HEK293 (cell line): ENCODE results near the gene CFAP20.

Experiments used
- CTCF ChIA-PET: fragments of 350-600 bp; formaldehyde crosslinking; extraction: SDS; loops from one replicate; lab custom pipeline; 2021; ENCODE audit warnings: antibody characterized with exemption; lab: Yijun Ruan, JAX
- POLR2A ChIA-PET: fragments of 300-600 bp; formaldehyde crosslinking; extraction: SDS; loops from one replicate; lab custom pipeline; 2020; ENCODE audit warnings: antibody characterized with exemption, inconsistent platforms; lab: Yijun Ruan, JAX
- H3K27ac ChIP-seq: fragments of 200-500 bp; sonication (Bioruptor generic); 2 replicates; pipeline ENCODE4 v1.5.1; 2014; ENCODE audit warnings: low read depth, low read length, control low read depth, inconsistent platforms; ENCODE audit errors: extremely low read depth
- H3K36me3 ChIP-seq, 2 experiments: fragments of 200-500 bp in 1 of 2; sonication (Bioruptor generic) in 1 of 2; 1 replicate in 1 of 2; 2 replicates in 1 of 2; pipeline ENCODE4 v1.5.1; 2014 to 2017; ENCODE audit warnings: inconsistent platforms in 2 of 2, low read length in 2 of 2; ENCODE audit not compliant: control insufficient read depth in 2 of 2, insufficient read depth in 1 of 2
- H3K4me1 ChIP-seq: fragments of 200-500 bp; sonication (Bioruptor generic); 2 replicates; pipeline ENCODE4 v1.5.1; 2014; ENCODE audit warnings: mild to moderate bottlenecking, low read length, inconsistent platforms; ENCODE audit not compliant: control insufficient read depth, insufficient read depth
- H3K4me3 ChIP-seq: 2 replicates; pipeline ENCODE4 v1.5.1; 2011; ENCODE audit warnings: low read depth, mild to moderate bottlenecking, control low read depth, low read length, moderate library complexity
- H3K9me3 ChIP-seq: fragments of 200-500 bp; sonication (Bioruptor generic); 2 replicates; pipeline ENCODE4 v1.5.1; 2014; ENCODE audit warnings: low read depth, low read length, inconsistent platforms; ENCODE audit not compliant: control insufficient read depth, insufficient read depth
- GLIS1 ChIP-seq: fragments of 450-650 bp; formaldehyde crosslinking; IDR thresholded peaks from 2 replicates; pipeline ENCODE4 v1.5.1; 2016; ENCODE audit warnings: missing biosample characterization, missing genetic modification characterization
- MZF1 ChIP-seq: fragments of 450-650 bp; formaldehyde crosslinking; IDR thresholded peaks from 2 replicates; pipeline ENCODE4 v1.5.1; 2017; ENCODE audit warnings: missing biosample characterization, missing genetic modification characterization, borderline replicate concordance
- SCRT2 ChIP-seq: fragments of 450-650 bp; formaldehyde crosslinking; IDR thresholded peaks from 2 replicates; pipeline ENCODE4 v1.5.1; 2016; ENCODE audit warnings: missing biosample characterization, missing genetic modification characterization
- TRIM28 ChIP-seq: IDR thresholded peaks from 2 replicates; pipeline ENCODE4 v1.6.1; 2011; ENCODE audit warnings: low read length, control low read depth, borderline replicate concordance
- ZBTB1 ChIP-seq: fragments of 450-650 bp; formaldehyde crosslinking; IDR thresholded peaks from 2 replicates; pipeline ENCODE4 v1.5.1; 2016; ENCODE audit warnings: missing biosample characterization, missing genetic modification characterization
- ZEB2 ChIP-seq: fragments of 450-650 bp; formaldehyde crosslinking; IDR thresholded peaks from 2 replicates; pipeline ENCODE4 v1.5.1; 2016; ENCODE audit warnings: missing biosample characterization, missing genetic modification characterization
- ZNF157 ChIP-seq: fragments of 450-650 bp; formaldehyde crosslinking; IDR thresholded peaks from 2 replicates; pipeline ENCODE4 v1.5.1; 2016; ENCODE audit warnings: missing biosample characterization, missing genetic modification characterization
- ZNF221 ChIP-seq: fragments of 450-650 bp; formaldehyde crosslinking; IDR thresholded peaks from 2 replicates; pipeline ENCODE4 v1.5.1; 2017; ENCODE audit warnings: missing biosample characterization, missing genetic modification characterization, borderline replicate concordance
- ZNF391 ChIP-seq: fragments of 450-650 bp; formaldehyde crosslinking; IDR thresholded peaks from 2 replicates; pipeline ENCODE4 v1.5.1; 2016; ENCODE audit warnings: low read depth, missing biosample characterization, missing genetic modification characterization, borderline replicate concordance
- ZNF513 ChIP-seq: fragments of 450-650 bp; IDR thresholded peaks from 2 replicates; pipeline ENCODE4 v1.5.1; 2018; ENCODE audit warnings: missing biosample characterization, missing genetic modification characterization
- ZNF580 ChIP-seq: fragments of 450-650 bp; formaldehyde crosslinking; IDR thresholded peaks from 2 replicates; pipeline ENCODE4 v1.5.1; 2016; ENCODE audit warnings: missing biosample characterization, missing genetic modification characterization
- ZNF600 ChIP-seq: fragments of 450-650 bp; formaldehyde crosslinking; IDR thresholded peaks from 2 replicates; pipeline ENCODE4 v1.5.1; 2016; ENCODE audit warnings: missing biosample characterization, missing genetic modification characterization
- ZNF623 ChIP-seq: fragments of 450-650 bp; formaldehyde crosslinking; IDR thresholded peaks from 2 replicates; pipeline ENCODE4 v1.5.1; 2016; ENCODE audit warnings: missing biosample characterization, missing genetic modification characterization
- ZNF707 ChIP-seq: fragments of 450-650 bp; formaldehyde crosslinking; IDR thresholded peaks from 2 replicates; pipeline ENCODE4 v1.5.1; 2016; ENCODE audit warnings: missing biosample characterization, missing genetic modification characterization
- ZSCAN5A ChIP-seq: fragments of 450-650 bp; formaldehyde crosslinking; IDR thresholded peaks from 2 replicates; pipeline ENCODE4 v1.5.1; 2016; ENCODE audit warnings: missing biosample characterization, missing genetic modification characterization
- TF ChIP-seq, protein P1 (sequence below): fragments of 450-650 bp; formaldehyde crosslinking; IDR thresholded peaks from 2 replicates; pipeline ENCODE4 v1.5.1; 2016; ENCODE audit warnings: missing biosample characterization, missing genetic modification characterization
- TF ChIP-seq, protein P2 (sequence below): fragments of 450-650 bp; formaldehyde crosslinking; IDR thresholded peaks from 2 replicates; pipeline ENCODE4 v1.5.1; 2017; ENCODE audit warnings: missing biosample characterization, missing genetic modification characterization
- TF ChIP-seq, protein P3 (sequence below): fragments of 450-650 bp; formaldehyde crosslinking; IDR thresholded peaks from 2 replicates; pipeline ENCODE4 v1.5.1; 2016; ENCODE audit warnings: missing biosample characterization, missing genetic modification characterization, low read depth

Gene CFAP20

DNA sequence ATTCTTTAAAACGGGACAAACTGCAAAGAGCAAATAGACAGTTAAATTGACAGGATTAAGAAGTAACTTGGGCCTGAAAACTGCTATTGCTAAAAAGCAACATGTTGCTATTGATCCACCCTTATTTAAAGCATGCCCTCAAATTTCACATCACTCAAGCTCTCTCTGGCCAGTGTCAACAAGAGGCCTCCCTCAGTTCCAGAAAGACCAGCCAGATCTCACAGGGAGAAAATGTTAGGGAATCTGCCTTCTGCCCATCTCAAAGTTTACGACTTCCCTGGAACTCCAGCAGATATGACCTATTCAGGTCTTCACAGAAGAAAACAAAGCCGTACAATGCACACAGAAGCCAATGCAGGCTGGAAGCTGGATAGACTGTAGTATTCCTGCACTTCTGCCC is 8.9 kb downstream of the CFAP20 start:
- CTCF ChIA-PET = interaction anchor here (0.7 to 4.0 kb wide), 7 partner anchors 13 to 107 kb away, joined by 3 to 35 read pairs (median 15); no protein-coding TSS in a partner anchor
- Histone ChIP-seq H3K4me3 (no peak overlapping the region), H3K36me3 (peaks cover 0 to 20% of the 10 kb centered on the region in 2 experiments; a peak in 1 of 3 replicates), H3K9me3 (no peaks in the 10 kb centered on the region), H3K4me1 (peaks cover 21% of the 10 kb centered on the region), H3K27ac (no peak overlapping the region)
- TF ChIP-seq SCRT2 (tag by site-specific recombination) (peak; percentile 64), GLIS1 (tag by site-specific recombination) (peak; percentile 42)
- TF ChIP-seq, protein P1, sequence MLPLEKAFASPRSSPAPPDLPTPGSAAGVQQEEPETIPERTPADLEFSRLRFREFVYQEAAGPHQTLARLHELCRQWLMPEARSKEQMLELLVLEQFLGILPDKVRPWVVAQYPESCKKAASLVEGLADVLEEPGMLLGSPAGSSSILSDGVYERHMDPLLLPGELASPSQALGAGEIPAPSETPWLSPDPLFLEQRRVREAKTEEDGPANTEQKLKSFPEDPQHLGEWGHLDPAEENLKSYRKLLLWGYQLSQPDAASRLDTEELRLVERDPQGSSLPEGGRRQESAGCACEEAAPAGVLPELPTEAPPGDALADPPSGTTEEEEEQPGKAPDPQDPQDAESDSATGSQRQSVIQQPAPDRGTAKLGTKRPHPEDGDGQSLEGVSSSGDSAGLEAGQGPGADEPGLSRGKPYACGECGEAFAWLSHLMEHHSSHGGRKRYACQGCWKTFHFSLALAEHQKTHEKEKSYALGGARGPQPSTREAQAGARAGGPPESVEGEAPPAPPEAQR (tag by site-specific recombination) = no peak
- POLR2A ChIA-PET = interaction anchor here (1.0 to 4.0 kb wide), 2 partner anchors 9 to 23 kb away, joined by 3 to 23 read pairs; partner anchors contain the start of gene CFAP20

DNA sequence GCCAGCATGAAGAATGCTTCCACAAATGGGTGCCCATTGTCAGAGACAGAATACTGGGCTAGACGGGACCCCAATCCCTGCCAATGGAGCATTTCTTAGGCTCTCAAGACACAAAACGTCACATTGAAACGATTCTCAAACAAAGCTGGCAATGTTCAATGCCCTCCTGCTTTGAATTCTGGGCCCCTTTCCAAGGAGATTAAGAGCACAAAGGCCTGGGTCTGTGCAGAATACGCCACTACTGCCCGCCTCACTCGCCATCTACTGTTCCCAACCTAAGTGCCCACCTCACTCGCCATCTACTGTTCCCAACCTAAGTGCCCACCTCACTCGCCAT is 9.7 kb downstream of the CFAP20 start:
- Histone ChIP-seq H3K27ac (no peak overlapping the region), H3K4me1 (peaks cover 20% of the 10 kb centered on the region), H3K36me3 (peaks cover under 1 to 28% of the 10 kb centered on the region in 2 experiments; a peak in 2 of 3 replicates), H3K9me3 (no peaks in the 10 kb centered on the region), H3K4me3 (no peak overlapping the region)
- ChIA-PET POLR2A (interaction anchor here (4.0 kb wide), 1 partner anchor 10 kb away, joined by 23 read pairs; the partner anchor contains the start of gene CFAP20), CTCF (interaction anchor here (0.7 to 1.7 kb wide), 4 partner anchors 23 to 524 kb away, joined by 3 to 7 read pairs (median 3); no protein-coding TSS in a partner anchor)
- TF ChIP-seq, protein P2, sequence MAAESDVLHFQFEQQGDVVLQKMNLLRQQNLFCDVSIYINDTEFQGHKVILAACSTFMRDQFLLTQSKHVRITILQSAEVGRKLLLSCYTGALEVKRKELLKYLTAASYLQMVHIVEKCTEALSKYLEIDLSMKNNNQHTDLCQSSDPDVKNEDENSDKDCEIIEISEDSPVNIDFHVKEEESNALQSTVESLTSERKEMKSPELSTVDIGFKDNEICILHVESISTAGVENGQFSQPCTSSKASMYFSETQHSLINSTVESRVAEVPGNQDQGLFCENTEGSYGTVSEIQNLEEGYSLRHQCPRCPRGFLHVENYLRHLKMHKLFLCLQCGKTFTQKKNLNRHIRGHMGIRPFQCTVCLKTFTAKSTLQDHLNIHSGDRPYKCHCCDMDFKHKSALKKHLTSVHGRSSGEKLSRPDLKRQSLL (tag by site-specific recombination) = no peak
- TF ChIP-seq ZBTB1 (tag by site-specific recombination) (no peak), TRIM28 (no peak), ZSCAN5A (tag by site-specific recombination) (no peak), ZNF391 (tag by site-specific recombination) (no peak), ZNF580 (tag by site-specific recombination) (no peak)
- TF ChIP-seq, protein P3, sequence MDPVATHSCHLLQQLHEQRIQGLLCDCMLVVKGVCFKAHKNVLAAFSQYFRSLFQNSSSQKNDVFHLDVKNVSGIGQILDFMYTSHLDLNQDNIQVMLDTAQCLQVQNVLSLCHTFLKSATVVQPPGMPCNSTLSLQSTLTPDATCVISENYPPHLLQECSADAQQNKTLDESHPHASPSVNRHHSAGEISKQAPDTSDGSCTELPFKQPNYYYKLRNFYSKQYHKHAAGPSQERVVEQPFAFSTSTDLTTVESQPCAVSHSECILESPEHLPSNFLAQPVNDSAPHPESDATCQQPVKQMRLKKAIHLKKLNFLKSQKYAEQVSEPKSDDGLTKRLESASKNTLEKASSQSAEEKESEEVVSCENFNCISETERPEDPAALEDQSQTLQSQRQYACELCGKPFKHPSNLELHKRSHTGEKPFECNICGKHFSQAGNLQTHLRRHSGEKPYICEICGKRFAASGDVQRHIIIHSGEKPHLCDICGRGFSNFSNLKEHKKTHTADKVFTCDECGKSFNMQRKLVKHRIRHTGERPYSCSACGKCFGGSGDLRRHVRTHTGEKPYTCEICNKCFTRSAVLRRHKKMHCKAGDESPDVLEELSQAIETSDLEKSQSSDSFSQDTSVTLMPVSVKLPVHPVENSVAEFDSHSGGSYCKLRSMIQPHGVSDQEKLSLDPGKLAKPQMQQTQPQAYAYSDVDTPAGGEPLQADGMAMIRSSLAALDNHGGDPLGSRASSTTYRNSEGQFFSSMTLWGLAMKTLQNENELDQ = no peak

GRCh38 chr16:58118801-58119508 is 10.2 kb downstream of the CFAP20 start:
- Histone ChIP-seq H3K9me3 (no peaks in the 10 kb centered on the region), H3K27ac (no peak overlapping the region), H3K4me3 (no peak overlapping the region), H3K4me1 (peaks cover 18% of the 10 kb centered on the region), H3K36me3 (peaks cover 6 to 32% of the 10 kb centered on the region in 2 experiments; a peak in 2 of 3 replicates)
- CTCF ChIA-PET = interaction anchor here (0.6 to 1.7 kb wide), 6 partner anchors 22 to 542 kb away, joined by 3 to 8 read pairs (median 4); no protein-coding TSS in a partner anchor
- POLR2A ChIA-PET = interaction anchor here (4.0 kb wide), 1 partner anchor 11 kb away, joined by 23 read pairs; the partner anchor contains the start of gene CFAP20
- no peak for TF ChIP-seq ZNF623
- TF ChIP-seq ZNF157 = no peak
- no peak for TF ChIP-seq ZBTB1 (tag by site-specific recombination)
- TF ChIP-seq ZNF513 (tag by site-specific recombination) = no peak
- TF ChIP-seq ZNF221 (tag by site-specific recombination) = no peak
- no peak for TF ChIP-seq ZEB2 (tag by site-specific recombination)
- no peak for TF ChIP-seq MZF1 (tag by site-specific recombination)
- TF ChIP-seq ZNF707 (tag by site-specific recombination) = no peak
- no peak for TF ChIP-seq ZNF580 (tag by site-specific recombination)
- TF ChIP-seq ZNF600 (tag by site-specific recombination) = no peak
